KMS-11 (cell line): ENCODE results near the gene FKBP7.

ENCODE experiments used
- H2AFZ ChIP-seq: fragments of 200-600 bp; sonication (generic); 2 replicates; pipeline ENCODE4 v1.6.1; 2016; ENCODE audit warnings: antibody characterized with exemption, mixed run types, low read depth
- H3K27ac ChIP-seq: fragments of 200-600 bp; sonication (generic); 2 replicates; pipeline ENCODE4 v1.6.1; 2016; ENCODE audit warnings: mild to moderate bottlenecking, mixed run types
- H3K27me3 ChIP-seq: fragments of 200-600 bp; sonication (generic); 2 replicates; pipeline ENCODE4 v1.6.1; 2017; ENCODE audit warnings: mild to moderate bottlenecking, low read depth, mixed run types, moderate library complexity; ENCODE audit not compliant: insufficient read depth
- H3K36me3 ChIP-seq: fragments of 200-600 bp; sonication (generic); 2 replicates; pipeline ENCODE4 v1.6.1; 2017; ENCODE audit warnings: mild to moderate bottlenecking, mixed run types; ENCODE audit not compliant: insufficient read depth
- H3K4me1 ChIP-seq: fragments of 200-600 bp; sonication (generic); 2 replicates; pipeline ENCODE4 v1.6.1; 2016; ENCODE audit warnings: mild to moderate bottlenecking, low read depth, mixed run types; ENCODE audit not compliant: poor library complexity, severe bottlenecking
- H3K4me2 ChIP-seq: fragments of 200-600 bp; sonication (generic); 2 replicates; pipeline ENCODE4 v1.7.0; 2016; ENCODE audit warnings: mild to moderate bottlenecking, mixed run types
- H3K4me3 ChIP-seq: fragments of 200-600 bp; sonication (generic); IDR thresholded peaks from 2 replicates; pipeline ENCODE4 v1.6.1; 2017; ENCODE audit warnings: low read depth, low read length, mixed read lengths; ENCODE audit not compliant: insufficient read depth
- H3K79me2 ChIP-seq: fragments of 200-600 bp; sonication (generic); 2 replicates; pipeline ENCODE4 v1.6.1; 2016; ENCODE audit warnings: low read depth, mixed run types; ENCODE audit not compliant: insufficient read depth
- H3K9ac ChIP-seq: fragments of 200-600 bp; sonication (generic); 2 replicates; pipeline ENCODE4 v1.6.1; 2016; ENCODE audit warnings: mild to moderate bottlenecking, mixed run types
- H4K20me1 ChIP-seq: fragments of 200-600 bp; sonication (generic); 2 replicates; pipeline ENCODE4 v1.6.1; 2016; ENCODE audit warnings: mild to moderate bottlenecking, mixed run types; ENCODE audit not compliant: insufficient read depth
- CTCF ChIP-seq: fragments of 200-600 bp; sonication (generic); conservative IDR thresholded peaks from 2 replicates; pipeline ENCODE4 v1.6.1; 2017; ENCODE audit warnings: low read depth, mild to moderate bottlenecking, antibody characterized with exemption, low read length, moderate library complexity, mixed read lengths

Gene FKBP7

GRCh38 chr2:178508646-178509045 lies 30.2 kb upstream of the FKBP7 start:
- H3K27ac ChIP-seq, result no peak overlapping the region
- H3K4me2 ChIP-seq, result no peak overlapping the region
- H4K20me1 ChIP-seq, result no peaks in the 10 kb centered on the region
- H3K79me2 ChIP-seq, result no peaks in the 10 kb centered on the region
- no peak for TF ChIP-seq CTCF
- H3K27me3 ChIP-seq, result no peaks in the 10 kb centered on the region
- no peak overlapping the region for H3K9ac ChIP-seq
- no peak overlapping the region for H2AFZ ChIP-seq
- H3K4me3 ChIP-seq, result no peak overlapping the region
- H3K36me3 ChIP-seq, result 0 out of 2 replicates have a peak, but pooled peaks cover 5% of the 10 kb centered on the region
- H3K4me1 ChIP-seq, result peaks cover 13% of the 10 kb centered on the region

GRCh38 chr2:178506949-178507348 lies 28.5 kb upstream of the FKBP7 start:
- Histone ChIP-seq H4K20me1 (no peaks in the 10 kb centered on the region), H2AFZ (no peak overlapping the region), H3K36me3 (0 out of 2 replicates have a peak, but pooled peaks cover 5% of the 10 kb centered on the region), H3K4me2 (no peak overlapping the region), H3K27me3 (no peaks in the 10 kb centered on the region), H3K9ac (no peak overlapping the region), H3K4me1 (peaks cover 8% of the 10 kb centered on the region), H3K79me2 (no peaks in the 10 kb centered on the region), H3K4me3 (no peak overlapping the region), H3K27ac (no peak overlapping the region)
- TF ChIP-seq CTCF, result no peak

GRCh38 chr2:178506524-178506923 lies 28.1 kb upstream of the FKBP7 start:
- H3K4me1 ChIP-seq, result peaks cover 8% of the 10 kb centered on the region
- no peak overlapping the region for H3K4me2 ChIP-seq
- no peaks in the 10 kb centered on the region for H3K79me2 ChIP-seq
- no peak overlapping the region for H3K9ac ChIP-seq
- H3K36me3 ChIP-seq, result 0 out of 2 replicates have a peak, but pooled peaks cover 5% of the 10 kb centered on the region
- no peaks in the 10 kb centered on the region for H3K27me3 ChIP-seq
- no peak overlapping the region for H2AFZ ChIP-seq
- no peaks in the 10 kb centered on the region for H4K20me1 ChIP-seq
- H3K27ac ChIP-seq, result no peak overlapping the region
- no peak overlapping the region for H3K4me3 ChIP-seq
- no peak for TF ChIP-seq CTCF

- Histone ChIP-seq H2AFZ (no peak overlapping the region), H3K4me2 (no peak overlapping the region), H3K79me2 (no peaks in the 10 kb centered on the region), H3K36me3 (0 out of 2 replicates have a peak, but pooled peaks cover 5% of the 10 kb centered on the region), H3K27me3 (no peaks in the 10 kb centered on the region), H3K9ac (no peak overlapping the region), H3K4me3 (no peak overlapping the region), H3K27ac (no peak overlapping the region), H4K20me1 (no peaks in the 10 kb centered on the region), H3K4me1 (peaks cover 8% of the 10 kb centered on the region)
- no peak for TF ChIP-seq CTCF
These were observed 27.7 kb upstream of the FKBP7 start for GRCh38 chr2:178506101-178506500.
